Gastroesophageal sphincter (tissue), 4 donors: Measurements from ENCODE around the gene RNU2-63P. TPM values are rescaled to one million over a fixed set of nuclear protein-coding genes. Genes with fewer than 3 reads are reported as not detected.

Experiments
- ATAC-seq: fragments of 150-250 bp; one replicate; pipeline ENCODE4 v1.9.1; 2016; ENCODE audit warnings: mild to moderate bottlenecking, moderate library complexity
- H3K27ac ChIP-seq, 4 donors: fragments of 200-600 bp; sonication (generic) in 3 of 4; 1 replicate in 3 of 4; 2 replicates in 1 of 4; pipeline ENCODE4 v1.5.1; 2016 to 2019
- H3K27me3 ChIP-seq: fragments of 200-600 bp; sonication (generic); one replicate; pipeline ENCODE4 v1.5.1; 2019
- H3K36me3 ChIP-seq, 2 donors: fragments of 200-600 bp; sonication (generic); one replicate each; pipeline ENCODE4 v1.5.1; 2019; ENCODE audit warnings: control low read depth in 1 of 2
- H3K4me1 ChIP-seq, 3 donors: fragments of 200-600 bp; sonication (generic); 1 replicate in 2 of 3; 2 replicates in 1 of 3; pipeline ENCODE4 v1.5.1; 2016 to 2019; ENCODE audit warnings: control low read depth in 2 of 3
- H3K4me3 ChIP-seq, 2 donors: fragments of 200-600 bp; sonication (generic); one replicate each; pipeline ENCODE4 v1.5.1; 2019; ENCODE audit warnings: mild to moderate bottlenecking in 1 of 2, moderate library complexity in 1 of 2
- H3K9me3 ChIP-seq, 3 donors: fragments of 200-600 bp; sonication (generic); one replicate each; pipeline ENCODE4 v1.5.1; 2017 to 2019; ENCODE audit warnings: control low read depth in 2 of 3
- EP300 ChIP-seq: sonication (generic); formaldehyde crosslinking; IDR thresholded peaks from one replicate; pipeline ENCODE4 v1.6.1; 2017; ENCODE audit warnings: antibody characterized with exemption, mild to moderate bottlenecking
- POLR2A ChIP-seq, 2 donors: fragments of 450-650 bp; IDR thresholded peaks; one replicate each; pipeline ENCODE4 v1.6.1; 2017; ENCODE audit warnings: antibody characterized with exemption in 2 of 2, mild to moderate bottlenecking in 2 of 2, moderate library complexity in 1 of 2
- POLR2AphosphoS5 ChIP-seq: sonication (generic); formaldehyde crosslinking; IDR thresholded peaks from one replicate; pipeline ENCODE4 v1.6.1; 2017; ENCODE audit warnings: antibody characterized with exemption
- WGBS, 2 donors: methylation state at CpG; one replicate each; pipeline ENCODE4 v1.1.5; 2018; ENCODE audit warnings: low coverage in 1 of 2; 5-methylcytosine and 5-hydroxymethylcytosine counted together
- total RNA-seq, 4 donors: library from RNA; depleted of rRNA; stranded (reverse); fragments of >200 nt; gene quantifications; one replicate each; pipeline ENCODE4 v1.1.0, GENCODE V29; 2016
- TF ChIP-seq, protein P1 (sequence below), 4 experiments: fragments of 200-600 bp in 2 of 4; fragments of 450-650 bp in 2 of 4; sonication (generic) in 1 of 4; IDR thresholded peaks; one replicate each; pipeline ENCODE4 v1.5.1; 2017 to 2019; ENCODE audit warnings: antibody characterized with exemption in 4 of 4, mild to moderate bottlenecking in 2 of 4, moderate library complexity in 2 of 4

RNU2-63P gene
- total RNA-seq, 4 donors from 2014 or later = not detected

DNA sequence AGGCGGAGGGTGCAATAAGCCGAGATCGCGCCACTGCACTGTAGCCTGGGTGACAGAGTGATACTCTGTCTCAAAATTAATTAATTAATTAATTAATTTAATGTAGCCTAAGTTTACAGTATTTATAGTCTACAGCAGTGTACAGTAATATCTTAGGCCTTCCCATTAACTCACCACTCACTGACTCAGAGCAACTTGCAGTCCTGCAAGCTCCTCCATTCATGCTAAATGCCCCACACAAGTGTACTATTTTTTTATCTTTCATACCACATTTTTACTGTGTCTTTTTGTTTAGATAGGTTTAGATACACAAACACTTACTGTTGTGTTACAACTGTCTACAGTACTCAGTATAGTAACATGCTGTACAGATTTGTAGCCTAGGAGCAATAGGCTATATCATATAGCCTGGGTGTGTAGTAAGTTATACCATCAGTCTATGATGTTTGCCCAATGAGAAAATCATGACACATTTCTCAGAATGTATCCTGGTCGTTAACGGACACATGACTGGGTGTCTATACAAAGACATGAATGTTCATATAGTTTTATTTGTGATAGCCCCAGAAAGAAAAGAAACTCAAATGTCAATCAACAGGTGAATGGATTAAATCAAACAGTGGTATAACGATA lies 15.8 kb upstream of the RNU2-63P start:
- Histone ChIP-seq H3K4me3 (no peak overlapping the region), H3K27ac (no peak overlapping the region), H3K27me3 (no peaks in the 10 kb centered on the region), H3K4me1 (no peaks in the 10 kb centered on the region), H3K9me3 (no peaks in the 10 kb centered on the region), H3K36me3 (peaks cover 0 to 81% of the 10 kb centered on the region in 2 donors)
- TF ChIP-seq, protein P1, sequence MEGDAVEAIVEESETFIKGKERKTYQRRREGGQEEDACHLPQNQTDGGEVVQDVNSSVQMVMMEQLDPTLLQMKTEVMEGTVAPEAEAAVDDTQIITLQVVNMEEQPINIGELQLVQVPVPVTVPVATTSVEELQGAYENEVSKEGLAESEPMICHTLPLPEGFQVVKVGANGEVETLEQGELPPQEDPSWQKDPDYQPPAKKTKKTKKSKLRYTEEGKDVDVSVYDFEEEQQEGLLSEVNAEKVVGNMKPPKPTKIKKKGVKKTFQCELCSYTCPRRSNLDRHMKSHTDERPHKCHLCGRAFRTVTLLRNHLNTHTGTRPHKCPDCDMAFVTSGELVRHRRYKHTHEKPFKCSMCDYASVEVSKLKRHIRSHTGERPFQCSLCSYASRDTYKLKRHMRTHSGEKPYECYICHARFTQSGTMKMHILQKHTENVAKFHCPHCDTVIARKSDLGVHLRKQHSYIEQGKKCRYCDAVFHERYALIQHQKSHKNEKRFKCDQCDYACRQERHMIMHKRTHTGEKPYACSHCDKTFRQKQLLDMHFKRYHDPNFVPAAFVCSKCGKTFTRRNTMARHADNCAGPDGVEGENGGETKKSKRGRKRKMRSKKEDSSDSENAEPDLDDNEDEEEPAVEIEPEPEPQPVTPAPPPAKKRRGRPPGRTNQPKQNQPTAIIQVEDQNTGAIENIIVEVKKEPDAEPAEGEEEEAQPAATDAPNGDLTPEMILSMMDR (IDR thresholded peaks at IDR 0.05) = no peak
- no peak for TF ChIP-seq POLR2A (IDR thresholded peaks at IDR 0.05)
- ATAC-seq = no peak
- WGBS, 2 donors = 92 to 97% methylated on average over 7 of the region's 7 CpGs

DNA sequence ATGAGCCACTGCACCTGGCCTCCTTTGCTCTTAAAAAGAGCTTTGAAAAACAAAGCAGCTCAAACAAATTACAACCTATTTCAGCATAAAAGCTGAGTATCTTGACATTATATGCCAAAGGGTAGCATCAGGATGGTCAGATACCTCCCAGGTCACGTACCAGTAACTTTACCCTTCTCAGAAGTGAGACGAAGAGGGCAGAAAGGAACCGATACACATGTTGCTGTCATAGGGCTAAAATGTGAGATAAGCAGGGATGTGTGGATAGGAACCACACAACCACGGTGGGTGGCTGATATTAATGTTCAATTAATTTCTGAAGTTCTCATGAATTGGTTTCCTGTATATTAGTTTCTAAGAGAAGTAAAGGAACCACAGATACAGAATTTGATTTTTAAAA lies 12.6 kb upstream of the RNU2-63P start:
- no peak for TF ChIP-seq POLR2AphosphoS5
- no peak for TF ChIP-seq POLR2A (IDR thresholded peaks at IDR 0.05)
- TF ChIP-seq, protein P1 (IDR thresholded peaks at IDR 0.05) = no peak
- TF ChIP-seq EP300 = no peak
- 87 to 95% methylated on average over 4 of the region's 4 CpGs for WGBS, 2 donors

DNA sequence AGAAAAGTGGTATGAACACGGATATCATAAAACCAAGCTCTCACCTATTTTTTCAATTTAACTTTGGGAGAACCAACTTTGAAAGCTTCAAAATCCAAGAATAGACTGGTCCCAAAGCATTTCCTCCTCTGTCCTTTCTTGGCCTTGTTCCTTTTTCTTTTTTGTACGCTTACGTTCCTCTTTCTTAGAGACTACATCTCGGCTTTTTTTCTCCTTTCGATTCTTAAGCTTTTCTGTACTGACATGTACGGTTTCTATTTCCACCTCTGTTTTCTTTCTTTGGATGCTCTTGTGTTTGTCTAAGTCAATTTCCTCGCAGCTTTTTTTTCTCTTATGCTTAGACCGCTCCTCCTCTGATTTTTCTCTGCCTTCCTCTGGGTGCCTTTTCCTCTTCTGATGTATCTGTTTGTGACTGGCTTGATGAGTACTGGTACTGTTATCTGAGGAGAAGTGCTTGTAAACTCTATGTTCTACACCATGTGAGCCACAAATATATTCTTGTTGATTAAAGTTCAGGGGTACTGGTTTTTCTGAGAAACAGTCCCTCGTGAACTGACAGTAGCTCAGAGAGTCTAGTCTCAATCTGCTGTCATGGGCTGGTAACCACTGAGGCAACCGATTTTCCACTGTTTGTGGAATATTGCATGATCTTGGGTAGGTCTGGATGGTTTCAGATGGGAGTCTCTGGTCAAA lies 11.5 kb upstream of the RNU2-63P start:
- Histone ChIP-seq H3K36me3 (peaks cover 0 to 66% of the 10 kb centered on the region in 2 donors), H3K27ac (no peak overlapping the region), H3K4me3 (no peak overlapping the region), H3K4me1 (no peaks in the 10 kb centered on the region), H3K27me3 (no peaks in the 10 kb centered on the region), H3K9me3 (no peaks in the 10 kb centered on the region)
- 83 to 98% methylated on average over 5 to 9 of the region's 10 CpGs for WGBS, 2 donors
- no peak for ATAC-seq
- TF ChIP-seq POLR2AphosphoS5 (no peak), EP300 (no peak), POLR2A (IDR thresholded peaks at IDR 0.05) (no peak)
- TF ChIP-seq, protein P1 (IDR thresholded peaks at IDR 0.05) = no peak

More for the DNA sequence above, 12.6 kb upstream of the RNU2-63P start:
- no peak for ATAC-seq
- Histone ChIP-seq H3K9me3 (no peaks in the 10 kb centered on the region), H3K4me3 (no peak overlapping the region), H3K27me3 (no peaks in the 10 kb centered on the region), H3K27ac (no peak overlapping the region), H3K36me3 (peaks cover 0 to 77% of the 10 kb centered on the region in 2 donors), H3K4me1 (no peaks in the 10 kb centered on the region)

DNA sequence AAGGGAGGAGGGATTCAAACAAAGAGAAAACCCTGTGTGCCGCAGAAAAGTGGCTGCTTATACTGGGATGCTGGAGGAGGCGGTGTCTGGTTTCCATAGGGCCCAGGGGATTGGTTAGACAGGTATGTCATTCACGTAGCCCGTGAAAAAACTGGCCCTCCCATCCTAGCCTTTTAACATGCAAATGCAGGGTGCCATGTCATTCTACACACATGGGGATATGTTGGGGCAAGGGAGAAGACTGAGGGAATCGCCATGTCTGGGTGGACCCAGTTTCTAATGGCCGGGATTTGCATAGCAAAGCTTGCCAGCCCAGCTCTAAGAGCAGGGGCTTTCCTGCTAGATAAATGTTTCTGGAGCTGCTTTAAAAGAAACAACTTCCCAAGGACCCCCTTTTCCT lies 8.2 kb upstream of the RNU2-63P start:
- H3K9me3 ChIP-seq = no peaks in the 10 kb centered on the region
- H3K27ac ChIP-seq = no peak overlapping the region
- 58 to 83% methylated on average over 4 to 6 of the region's 6 CpGs for WGBS, 2 donors
- no peaks in the 10 kb centered on the region for H3K27me3 ChIP-seq
- no peak overlapping the region for H3K4me3 ChIP-seq
- no peak for ATAC-seq
- H3K36me3 ChIP-seq = peaks cover 0 to 34% of the 10 kb centered on the region in 2 donors
- no peak for TF ChIP-seq POLR2AphosphoS5
- no peak for TF ChIP-seq EP300
- TF ChIP-seq, protein P1 (IDR thresholded peaks at IDR 0.05) = no peak
- no peak for TF ChIP-seq POLR2A (IDR thresholded peaks at IDR 0.05)
- H3K4me1 ChIP-seq = no peaks in the 10 kb centered on the region

DNA sequence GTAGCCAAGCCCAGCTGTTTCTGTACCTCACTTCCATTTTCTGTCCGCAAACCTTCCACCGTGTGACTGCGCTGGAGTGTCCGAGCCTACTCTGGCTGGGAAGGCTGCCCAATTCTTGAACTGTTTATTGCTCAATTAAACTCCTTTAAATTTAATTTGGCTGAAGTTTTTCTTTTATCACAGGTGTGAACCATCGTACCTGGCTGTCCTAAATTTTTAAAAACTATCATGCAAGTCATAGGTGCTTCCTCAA lies 6.2 kb upstream of the RNU2-63P start:
- ATAC-seq = no peak
- no peak overlapping the region for H3K27ac ChIP-seq
- WGBS, 2 donors = 82 to 90% methylated on average over 5 of the region's 5 CpGs

More for the DNA sequence above, 6.2 kb upstream of the RNU2-63P start:
- Histone ChIP-seq H3K36me3 (peaks cover 0 to 16% of the 10 kb centered on the region in 2 donors), H3K4me1 (peaks cover 0 to under 1% (median 0%) of the 10 kb centered on the region in 3 donors), H3K4me3 (no peak overlapping the region), H3K27me3 (no peaks in the 10 kb centered on the region), H3K9me3 (no peaks in the 10 kb centered on the region)
- TF ChIP-seq POLR2AphosphoS5 = no peak
- TF ChIP-seq EP300 = no peak
- no peak for TF ChIP-seq POLR2A (IDR thresholded peaks at IDR 0.05)
- TF ChIP-seq, protein P1 (IDR thresholded peaks at IDR 0.05) = no peak
